ENCODE measurements around the gene MISFA.

GRCh38 chr11:18566406-18566805, 33.2 kb upstream of the MISFA start:
- TF ChIP-seq CTCF (IDR thresholded peaks at IDR 0.05; ENCODE audit: insufficient read depth, low read length) (no peak), REST (IDR thresholded peaks at IDR 0.05; ENCODE audit: insufficient replicate concordance, low read depth) (no peak), POLR2AphosphoS5 (IDR thresholded peaks at IDR 0.05; ENCODE audit: low read depth) (no peak), SPI1 (IDR thresholded peaks at IDR 0.05; ENCODE audit: borderline replicate concordance, low read depth) (no peak)
